SK-N-SH treated with all-trans-retinoic acid at 6 μM for 48 hours (cell line): ENCODE data around the gene INMT.

Source experiments
- ATAC-seq: fragments of 200-7000 bp; cut with Tn5 transposase; 3 replicates; pipeline ENCODE4 v1.9.1; 2020; ENCODE audit warnings: mild to moderate bottlenecking, moderate library complexity
- ARNTL ChIP-seq: fragments of 450-650 bp; formaldehyde crosslinking; IDR thresholded peaks from 2 replicates; pipeline ENCODE4 v1.5.0; 2020; ENCODE audit warnings: low read depth, mild to moderate bottlenecking, moderate library complexity, borderline replicate concordance
- BACH2 ChIP-seq: fragments of 250-450 bp; sonication (Bioruptor Pico); IDR thresholded peaks from 2 replicates; pipeline ENCODE4 v1.9.0; 2021; ENCODE audit warnings: mild to moderate bottlenecking, borderline replicate concordance
- CSDC2 ChIP-seq: fragments of 250-450 bp; sonication (Bioruptor Pico); IDR thresholded peaks from 2 replicates; pipeline ENCODE4 v1.5.0; 2020; ENCODE audit warnings: mild to moderate bottlenecking, moderate library complexity
- ESRRG ChIP-seq: fragments of 250-450 bp; sonication (Bioruptor Pico); IDR thresholded peaks from 2 replicates; pipeline ENCODE4 v1.6.1; 2021; ENCODE audit warnings: mild to moderate bottlenecking
- GLIS3 ChIP-seq: fragments of 250-450 bp; sonication (Bioruptor Pico); IDR thresholded peaks from 2 replicates; pipeline ENCODE4 v1.5.0; 2020; ENCODE audit warnings: mild to moderate bottlenecking, moderate library complexity
- OSR1 ChIP-seq: fragments of 250-450 bp; sonication (Bioruptor Pico); IDR thresholded peaks from 2 replicates; pipeline ENCODE4 v1.8.0; 2022; ENCODE audit warnings: moderate library complexity, mild to moderate bottlenecking, inconsistent platforms
- PPARA ChIP-seq: fragments of 250-450 bp; sonication (Bioruptor Pico); IDR thresholded peaks from 2 replicates; pipeline ENCODE4 v1.5.0; 2020; ENCODE audit warnings: mild to moderate bottlenecking, borderline replicate concordance
- RARB ChIP-seq: fragments of 250-450 bp; sonication (Bioruptor Pico); IDR thresholded peaks from 2 replicates; pipeline ENCODE4 v1.8.0; 2021; ENCODE audit warnings: mild to moderate bottlenecking, moderate library complexity
- SNAI2 ChIP-seq: fragments of 250-450 bp; sonication (Bioruptor Pico); IDR thresholded peaks from 2 replicates; pipeline ENCODE4 v1.5.0; 2020; ENCODE audit warnings: mild to moderate bottlenecking, moderate library complexity
- TCF4 ChIP-seq: fragments of 250-450 bp; sonication (Bioruptor Pico); IDR thresholded peaks from 2 replicates; pipeline ENCODE4 v1.8.0; 2021; ENCODE audit warnings: mild to moderate bottlenecking, moderate library complexity, borderline replicate concordance
- TOX ChIP-seq: fragments of 250-450 bp; sonication (Bioruptor Pico); IDR thresholded peaks from 2 replicates; pipeline ENCODE4 v1.8.0; 2021; ENCODE audit warnings: mild to moderate bottlenecking, moderate library complexity, borderline replicate concordance
- ZC3H10 ChIP-seq: fragments of 250-450 bp; sonication (Bioruptor Pico); IDR thresholded peaks from 2 replicates; pipeline ENCODE4 v1.5.1; 2021; ENCODE audit warnings: mild to moderate bottlenecking, moderate library complexity
- ZFP3 ChIP-seq: fragments of 250-450 bp; sonication (Bioruptor Pico); IDR thresholded peaks from 2 replicates; pipeline ENCODE4 v1.5.0; 2020; ENCODE audit warnings: mild to moderate bottlenecking, moderate library complexity
- TF ChIP-seq, protein P1 (sequence below): fragments of 250-450 bp; sonication (Bioruptor Pico); IDR thresholded peaks from 2 replicates; pipeline ENCODE4 v1.8.0; 2021; ENCODE audit warnings: low read depth, mild to moderate bottlenecking, moderate library complexity, borderline replicate concordance
- TF ChIP-seq, protein P2 (sequence below): fragments of 250-450 bp; sonication (Bioruptor Pico); IDR thresholded peaks from 2 replicates; pipeline ENCODE4 v1.5.0; 2020; ENCODE audit warnings: mild to moderate bottlenecking, moderate library complexity
- TF ChIP-seq, protein P3 (sequence below): fragments of 250-450 bp; sonication (Bioruptor Pico); IDR thresholded peaks from 2 replicates; pipeline ENCODE4 v1.5.1; 2020; ENCODE audit warnings: low read depth, mild to moderate bottlenecking, moderate library complexity
- TF ChIP-seq, protein P4 (sequence below): fragments of 250-450 bp; sonication (Bioruptor Pico); IDR thresholded peaks from 2 replicates; pipeline ENCODE4 v1.5.1; 2021; ENCODE audit warnings: mild to moderate bottlenecking, moderate library complexity

INMT gene

DNA sequence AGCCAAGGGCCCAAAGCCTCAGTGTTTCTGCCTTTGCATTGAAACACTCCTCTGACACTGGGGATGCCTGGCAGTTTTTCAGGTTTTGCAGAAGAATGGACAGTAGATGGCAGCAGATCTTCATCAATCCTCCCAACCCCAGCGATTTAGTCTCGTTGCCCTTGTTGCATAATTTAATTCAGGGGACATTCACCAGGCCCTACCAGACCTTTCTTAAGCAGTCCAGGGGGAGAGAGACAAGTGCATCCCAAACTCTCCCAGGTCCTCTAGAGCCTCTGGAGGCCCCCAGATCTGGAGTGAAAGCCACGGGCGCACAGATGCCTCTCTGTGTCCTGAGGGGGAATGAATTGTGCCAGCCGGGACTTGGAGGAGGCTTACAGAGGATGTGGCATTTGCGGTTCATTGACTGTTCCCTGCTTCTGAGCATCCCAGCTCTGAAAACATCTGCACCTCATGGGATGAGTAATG lies 48.9 kb downstream of the INMT start:
- peak; percentile 79 for ATAC-seq

DNA sequence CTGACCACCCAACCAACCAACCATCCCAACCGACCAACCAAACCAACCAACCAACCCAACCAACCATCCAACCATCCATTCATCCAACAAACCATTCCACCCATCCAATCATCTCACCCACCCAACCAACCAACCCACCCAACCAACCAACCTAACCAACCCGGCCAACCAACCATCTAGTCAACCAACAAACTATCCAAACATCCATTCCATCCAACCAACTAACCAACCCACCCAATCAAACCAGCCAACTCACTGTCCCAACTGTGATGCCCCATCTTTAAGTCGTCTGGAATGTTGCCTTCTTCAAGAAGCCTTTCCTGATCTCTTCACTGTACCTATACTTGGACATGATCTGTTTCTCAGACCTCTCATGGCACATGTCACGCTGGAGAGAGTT lies 50.9 kb downstream of the INMT start:
- ATAC-seq: no peak
- no peak for TF ChIP-seq GLIS3 (CRISPR knock-in tag)
- TF ChIP-seq, protein P1, sequence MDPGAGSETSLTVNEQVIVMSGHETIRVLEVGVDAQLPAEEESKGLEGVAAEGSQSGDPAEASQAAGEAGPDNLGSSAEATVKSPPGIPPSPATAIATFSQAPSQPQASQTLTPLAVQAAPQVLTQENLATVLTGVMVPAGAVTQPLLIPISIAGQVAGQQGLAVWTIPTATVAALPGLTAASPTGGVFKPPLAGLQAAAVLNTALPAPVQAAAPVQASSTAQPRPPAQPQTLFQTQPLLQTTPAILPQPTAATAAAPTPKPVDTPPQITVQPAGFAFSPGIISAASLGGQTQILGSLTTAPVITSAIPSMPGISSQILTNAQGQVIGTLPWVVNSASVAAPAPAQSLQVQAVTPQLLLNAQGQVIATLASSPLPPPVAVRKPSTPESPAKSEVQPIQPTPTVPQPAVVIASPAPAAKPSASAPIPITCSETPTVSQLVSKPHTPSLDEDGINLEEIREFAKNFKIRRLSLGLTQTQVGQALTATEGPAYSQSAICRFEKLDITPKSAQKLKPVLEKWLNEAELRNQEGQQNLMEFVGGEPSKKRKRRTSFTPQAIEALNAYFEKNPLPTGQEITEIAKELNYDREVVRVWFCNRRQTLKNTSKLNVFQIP (CRISPR knock-in tag): no peak
- no peak for TF ChIP-seq TOX
- TF ChIP-seq ZC3H10 (CRISPR knock-in tag): no peak
- TF ChIP-seq ESRRG (CRISPR knock-in tag): no peak
- TF ChIP-seq, protein P2, sequence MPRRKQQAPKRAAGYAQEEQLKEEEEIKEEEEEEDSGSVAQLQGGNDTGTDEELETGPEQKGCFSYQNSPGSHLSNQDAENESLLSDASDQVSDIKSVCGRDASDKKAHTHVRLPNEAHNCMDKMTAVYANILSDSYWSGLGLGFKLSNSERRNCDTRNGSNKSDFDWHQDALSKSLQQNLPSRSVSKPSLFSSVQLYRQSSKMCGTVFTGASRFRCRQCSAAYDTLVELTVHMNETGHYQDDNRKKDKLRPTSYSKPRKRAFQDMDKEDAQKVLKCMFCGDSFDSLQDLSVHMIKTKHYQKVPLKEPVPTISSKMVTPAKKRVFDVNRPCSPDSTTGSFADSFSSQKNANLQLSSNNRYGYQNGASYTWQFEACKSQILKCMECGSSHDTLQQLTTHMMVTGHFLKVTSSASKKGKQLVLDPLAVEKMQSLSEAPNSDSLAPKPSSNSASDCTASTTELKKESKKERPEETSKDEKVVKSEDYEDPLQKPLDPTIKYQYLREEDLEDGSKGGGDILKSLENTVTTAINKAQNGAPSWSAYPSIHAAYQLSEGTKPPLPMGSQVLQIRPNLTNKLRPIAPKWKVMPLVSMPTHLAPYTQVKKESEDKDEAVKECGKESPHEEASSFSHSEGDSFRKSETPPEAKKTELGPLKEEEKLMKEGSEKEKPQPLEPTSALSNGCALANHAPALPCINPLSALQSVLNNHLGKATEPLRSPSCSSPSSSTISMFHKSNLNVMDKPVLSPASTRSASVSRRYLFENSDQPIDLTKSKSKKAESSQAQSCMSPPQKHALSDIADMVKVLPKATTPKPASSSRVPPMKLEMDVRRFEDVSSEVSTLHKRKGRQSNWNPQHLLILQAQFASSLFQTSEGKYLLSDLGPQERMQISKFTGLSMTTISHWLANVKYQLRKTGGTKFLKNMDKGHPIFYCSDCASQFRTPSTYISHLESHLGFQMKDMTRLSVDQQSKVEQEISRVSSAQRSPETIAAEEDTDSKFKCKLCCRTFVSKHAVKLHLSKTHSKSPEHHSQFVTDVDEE (CRISPR knock-in tag): no peak
- TF ChIP-seq, protein P3, sequence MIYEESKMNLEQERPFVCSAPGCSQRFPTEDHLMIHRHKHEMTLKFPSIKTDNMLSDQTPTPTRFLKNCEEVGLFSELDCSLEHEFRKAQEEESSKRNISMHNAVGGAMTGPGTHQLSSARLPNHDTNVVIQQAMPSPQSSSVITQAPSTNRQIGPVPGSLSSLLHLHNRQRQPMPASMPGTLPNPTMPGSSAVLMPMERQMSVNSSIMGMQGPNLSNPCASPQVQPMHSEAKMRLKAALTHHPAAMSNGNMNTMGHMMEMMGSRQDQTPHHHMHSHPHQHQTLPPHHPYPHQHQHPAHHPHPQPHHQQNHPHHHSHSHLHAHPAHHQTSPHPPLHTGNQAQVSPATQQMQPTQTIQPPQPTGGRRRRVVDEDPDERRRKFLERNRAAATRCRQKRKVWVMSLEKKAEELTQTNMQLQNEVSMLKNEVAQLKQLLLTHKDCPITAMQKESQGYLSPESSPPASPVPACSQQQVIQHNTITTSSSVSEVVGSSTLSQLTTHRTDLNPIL (CRISPR knock-in tag): no peak
- no peak for TF ChIP-seq SNAI2 (CRISPR knock-in tag)
- no peak for TF ChIP-seq ZFP3 (CRISPR knock-in tag)
- TF ChIP-seq, protein P4, sequence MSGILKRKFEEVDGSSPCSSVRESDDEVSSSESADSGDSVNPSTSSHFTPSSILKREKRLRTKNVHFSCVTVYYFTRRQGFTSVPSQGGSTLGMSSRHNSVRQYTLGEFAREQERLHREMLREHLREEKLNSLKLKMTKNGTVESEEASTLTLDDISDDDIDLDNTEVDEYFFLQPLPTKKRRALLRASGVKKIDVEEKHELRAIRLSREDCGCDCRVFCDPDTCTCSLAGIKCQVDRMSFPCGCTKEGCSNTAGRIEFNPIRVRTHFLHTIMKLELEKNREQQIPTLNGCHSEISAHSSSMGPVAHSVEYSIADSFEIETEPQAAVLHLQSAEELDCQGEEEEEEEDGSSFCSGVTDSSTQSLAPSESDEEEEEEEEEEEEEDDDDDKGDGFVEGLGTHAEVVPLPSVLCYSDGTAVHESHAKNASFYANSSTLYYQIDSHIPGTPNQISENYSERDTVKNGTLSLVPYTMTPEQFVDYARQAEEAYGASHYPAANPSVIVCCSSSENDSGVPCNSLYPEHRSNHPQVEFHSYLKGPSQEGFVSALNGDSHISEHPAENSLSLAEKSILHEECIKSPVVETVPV (CRISPR knock-in tag): no peak
- no peak for TF ChIP-seq OSR1 (CRISPR knock-in tag)
- TF ChIP-seq BACH2 (CRISPR knock-in tag): no peak
- no peak for TF ChIP-seq ARNTL (CRISPR knock-in tag)
- TF ChIP-seq PPARA: no peak
- TF ChIP-seq CSDC2: no peak

More for the DNA sequence above, 48.9 kb downstream of the INMT start:
- TF ChIP-seq, protein P4 (CRISPR knock-in tag): no peak
- TF ChIP-seq RARB (CRISPR knock-in tag): no peak
- TF ChIP-seq CSDC2: no peak
- TF ChIP-seq ARNTL (CRISPR knock-in tag): no peak
- peak; percentile 61; the same call in 1 of the 2 replicates for TF ChIP-seq TCF4 (CRISPR knock-in tag)
- TF ChIP-seq, protein P2 (CRISPR knock-in tag): no peak
- TF ChIP-seq, protein P3 (CRISPR knock-in tag): no peak
- TF ChIP-seq SNAI2 (CRISPR knock-in tag): 0 out of 2 replicates have a peak, but pooled peaks have one; percentile 58
- no peak for TF ChIP-seq BACH2 (CRISPR knock-in tag)
- TF ChIP-seq, protein P1 (CRISPR knock-in tag): no peak
- TF ChIP-seq, all 23 proteins: peak for 2
